Ovary (tissue), 3 donors: ENCODE measurements around the gene PLCB4.

Source experiments
- CTCF ChIP-seq, 3 donors: fragments of 450-650 bp in 2 of 3; fragments of 200-600 bp in 1 of 3; IDR thresholded peaks; one replicate each; pipeline versions ENCODE4 v1.5.1 to v1.8.0; 2016 to 2022; ENCODE audit warnings: antibody characterized with exemption in 3 of 3, mild to moderate bottlenecking in 1 of 3
- EP300 ChIP-seq: sonication (generic); formaldehyde crosslinking; IDR thresholded peaks from one replicate; pipeline ENCODE4 v1.6.1; 2017; ENCODE audit warnings: antibody characterized with exemption
- POLR2A ChIP-seq: fragments of 450-650 bp; IDR thresholded peaks from one replicate; pipeline ENCODE4 v1.6.1; 2017; ENCODE audit warnings: antibody characterized with exemption, mild to moderate bottlenecking, moderate library complexity
- donor health status: DM: no; HTN: no; CAD: no.

- no peak for TF ChIP-seq POLR2A
- no peak for TF ChIP-seq CTCF (IDR thresholded peaks at IDR 0.05)
- no peak for TF ChIP-seq EP300
These were observed 67.2 kb downstream of the PLCB4 start for GRCh38 chr20:9136114-9136513.
